Liver (tissue), 9 donors: Measurements from ENCODE around the gene RNF41. TPM values are rescaled to one million over a fixed set of nuclear protein-coding genes. Genes with fewer than 3 reads are reported as not detected.
A peak's percentile ranks its signal among the peaks of the same experiment; 100 is the strongest.

Source experiments
- DNase-seq: peaks from one replicate; pipeline ENCODE4 v3.0.0-alpha.2; 2017; ENCODE audit warnings: low spot score
- H3K27ac ChIP-seq, 2 donors: one replicate each; pipeline ENCODE4 v1.7.0; 2013; ENCODE audit warnings: inconsistent platforms in 2 of 2, low read length in 2 of 2, control low read depth in 1 of 2, low read depth in 1 of 2, mild to moderate bottlenecking in 1 of 2
- H3K27me3 ChIP-seq, 4 donors: one replicate each; pipeline versions ENCODE4 v1.6.1 to v1.7.0; 2013; ENCODE audit warnings: low read length in 3 of 4, inconsistent platforms in 1 of 4, mild to moderate bottlenecking in 1 of 4, moderate library complexity in 1 of 4; ENCODE audit not compliant: control insufficient read depth in 4 of 4, insufficient read depth in 4 of 4
- H3K36me3 ChIP-seq, 4 donors: one replicate each; pipeline versions ENCODE4 v1.6.1 to v1.7.0; 2013; ENCODE audit warnings: low read length in 3 of 4, mild to moderate bottlenecking in 3 of 4, low read depth in 1 of 4, moderate library complexity in 1 of 4; ENCODE audit not compliant: control insufficient read depth in 4 of 4, insufficient read depth in 3 of 4
- H3K4me1 ChIP-seq, 4 donors: one replicate each; pipeline versions ENCODE4 v1.6.1 to v1.7.0; 2013; ENCODE audit warnings: low read length in 3 of 4, mild to moderate bottlenecking in 3 of 4, moderate library complexity in 1 of 4; ENCODE audit not compliant: control insufficient read depth in 4 of 4, insufficient read depth in 4 of 4
- H3K4me3 ChIP-seq, 3 donors: one replicate each; pipeline versions ENCODE4 v1.6.1 to v1.7.0; 2013; ENCODE audit warnings: low read length in 3 of 3, control low read depth in 1 of 3, low read depth in 1 of 3, mild to moderate bottlenecking in 1 of 3
- H3K9ac ChIP-seq, 2 donors: one replicate each; pipeline ENCODE4 v1.7.0; 2013; ENCODE audit warnings: low read length in 2 of 2, mild to moderate bottlenecking in 2 of 2, moderate library complexity in 2 of 2, control low read depth in 1 of 2, low read depth in 1 of 2
- H3K9me3 ChIP-seq, 4 donors: one replicate each; pipeline versions ENCODE4 v1.6.1 to v1.7.0; 2013; ENCODE audit warnings: low read length in 3 of 4; ENCODE audit not compliant: control insufficient read depth in 4 of 4
- ATF3 ChIP-seq: IDR thresholded peaks from 2 replicates; pipeline ENCODE4 v1.6.1; 2016; ENCODE audit warnings: antibody characterized with exemption
- CTCF ChIP-seq: fragments of 150-350 bp; IDR thresholded peaks from 2 replicates; pipeline ENCODE4 v1.5.1; 2017; ENCODE audit warnings: improper control_type of control experiment, low read depth, low read length; ENCODE audit not compliant: missing input control
- EGR1 ChIP-seq, 2 donors: IDR thresholded peaks; 2 replicates each; pipeline ENCODE4 v1.6.1; 2016 to 2018; ENCODE audit warnings: antibody characterized with exemption in 2 of 2, low read depth in 2 of 2
- FOXA1 ChIP-seq: IDR thresholded peaks from 2 replicates; pipeline ENCODE4 v1.6.1; 2016; ENCODE audit warnings: antibody characterized with exemption
- FOXA2 ChIP-seq: IDR thresholded peaks from 2 replicates; pipeline ENCODE4 v1.6.1; 2016; ENCODE audit warnings: antibody characterized with exemption
- GABPA ChIP-seq, 2 donors: IDR thresholded peaks in 1 of 2; conservative IDR thresholded peaks in 1 of 2; 2 replicates each; pipeline ENCODE4 v1.6.1; 2016; ENCODE audit warnings: antibody characterized with exemption in 2 of 2, mild to moderate bottlenecking in 1 of 2, moderate library complexity in 1 of 2
- HNF4A ChIP-seq, 2 donors: conservative IDR thresholded peaks; 2 replicates each; pipeline ENCODE4 v1.6.1; 2016; ENCODE audit warnings: antibody characterized with exemption in 2 of 2, mild to moderate bottlenecking in 2 of 2
- HNF4G ChIP-seq: IDR thresholded peaks from 2 replicates; pipeline ENCODE4 v1.6.1; 2016; ENCODE audit warnings: antibody characterized with exemption
- JUND ChIP-seq, 2 donors: IDR thresholded peaks; 2 replicates each; pipeline ENCODE4 v1.6.1; 2016; ENCODE audit warnings: antibody characterized with exemption in 2 of 2
- MAX ChIP-seq: IDR thresholded peaks from 2 replicates; pipeline ENCODE4 v1.6.1; 2016; ENCODE audit warnings: antibody characterized with exemption
- NR2F2 ChIP-seq: IDR thresholded peaks from 2 replicates; pipeline ENCODE4 v1.6.1; 2016; ENCODE audit warnings: antibody characterized with exemption
- RAD21 ChIP-seq, 2 donors: IDR thresholded peaks; 2 replicates each; pipeline ENCODE4 v1.6.1; 2016; ENCODE audit warnings: antibody characterized with exemption in 2 of 2, mild to moderate bottlenecking in 2 of 2
- REST ChIP-seq: IDR thresholded peaks from 2 replicates; pipeline ENCODE4 v1.6.1; 2016; ENCODE audit warnings: antibody characterized with exemption, mild to moderate bottlenecking
- RXRA ChIP-seq, 2 donors: IDR thresholded peaks; 2 replicates each; pipeline ENCODE4 v1.6.1; 2017 to 2018; ENCODE audit warnings: antibody characterized with exemption in 2 of 2, mild to moderate bottlenecking in 1 of 2
- SP1 ChIP-seq: IDR thresholded peaks from 2 replicates; pipeline ENCODE4 v1.6.1; 2018; ENCODE audit warnings: antibody characterized with exemption, mild to moderate bottlenecking
- TAF1 ChIP-seq: conservative IDR thresholded peaks from 2 replicates; pipeline ENCODE4 v1.6.1; 2016; ENCODE audit warnings: antibody characterized with exemption, mild to moderate bottlenecking
- YY1 ChIP-seq: IDR thresholded peaks from 2 replicates; pipeline ENCODE4 v1.6.1; 2016; ENCODE audit warnings: antibody characterized with exemption, mild to moderate bottlenecking
- ZBTB33 ChIP-seq: IDR thresholded peaks from 2 replicates; pipeline ENCODE4 v1.6.1; 2016; ENCODE audit warnings: antibody characterized with exemption
- WGBS: extraction: QIAGEN DNeasy Blood & Tissue Kit; methylation state at CpG from one replicate; pipeline ENCODE4 v1.1.7; 2013; 5-methylcytosine and 5-hydroxymethylcytosine counted together
- polyA plus RNA-seq, 2 donors: library from polyadenylated mRNA; stranded (reverse) in 1 of 2; unstranded in 1 of 2; fragments of 200-250 nt in 1 of 2; fragments of >200 nt in 1 of 2; fragmentation: Nextera tagmentation in 1 of 2; extraction: Ambion mirVana in 1 of 2; gene quantifications; one replicate each; pipeline versions ENCODE4 v1.2.1 to v1.2.3, GENCODE V29; 2013 to 2015
- total RNA-seq, 2 donors: library from RNA; depleted of rRNA; stranded (reverse); fragments of >200 nt; gene quantifications; one replicate each; pipeline ENCODE4 v1.2.3, GENCODE V29; 2014
- donor health status: healthy.
- donor health status: healthy.
- donor health status: healthy.
- donor health status: healthy.
- donor health status: healthy.

The RNF41 gene
- total and polyA plus RNA-seq, 4 donors, result 7.6 to 31.8 (median 16.8) TPM

- Histone ChIP-seq H3K4me3 (no peak overlapping the region), H3K27ac (no peak overlapping the region), H3K9me3 (no peaks in the 10 kb centered on the region), H3K9ac (no peak overlapping the region), H3K27me3 (no peaks in the 10 kb centered on the region), H3K4me1 (peaks cover 0 to 7% (median 2%) of the 10 kb centered on the region in 4 donors), H3K36me3 (peaks cover 4 to 25% (median 16%) of the 10 kb centered on the region in 4 donors)
- TF ChIP-seq HNF4A (conservative IDR thresholded peaks at IDR 0.05) (peak in 1 of 2 donors; percentile 13), GABPA (IDR thresholded peaks at IDR 0.05 in 1 of 2, conservative IDR thresholded peaks at IDR 0.05 in 1 of 2) (no peak), RXRA (IDR thresholded peaks at IDR 0.05) (peak; percentile 86 to 94), FOXA1 (no peak), TAF1 (no peak), RAD21 (IDR thresholded peaks at IDR 0.05) (no peak), ZBTB33 (no peak), JUND (IDR thresholded peaks at IDR 0.05) (no peak), NR2F2 (peak; percentile 89), YY1 (peak; percentile 30), FOXA2 (no peak), ATF3 (no peak), EGR1 (IDR thresholded peaks at IDR 0.05; ENCODE audit: low read depth in 2 of 2) (no peak), HNF4G (no peak), SP1 (no peak), REST (no peak), CTCF (no peak), MAX (no peak)
- WGBS, result 28% methylated on average over 1 of the region's 1 CpG
- no peak for DNase-seq
These were observed 19.4 kb downstream of the RNF41 start for GRCh38 chr12:56202366-56202765.
